NB4 (cell line): ENCODE results near the gene SH3PXD2A.

Experiments used
- DNase-seq: peaks from one replicate; pipeline ENCODE4 v3.0.0; 2010; ENCODE audit warnings: low read depth
- H3K4me3 ChIP-seq: one replicate; pipeline ENCODE4 v1.5.1; 2011; ENCODE audit warnings: mild to moderate bottlenecking, low read depth, low read length, moderate library complexity
- MYC ChIP-seq: IDR thresholded peaks from 2 replicates; pipeline ENCODE4 v1.6.1; 2011; ENCODE audit warnings: low read depth, low read length
- POLR2A ChIP-seq: IDR thresholded peaks from 2 replicates; pipeline ENCODE4 v1.6.1; 2011; ENCODE audit warnings: mild to moderate bottlenecking; ENCODE audit not compliant: insufficient read length; ENCODE audit errors: extremely low read depth
- TF ChIP-seq, protein P1 (sequence below): IDR thresholded peaks from 2 replicates; pipeline ENCODE4 v1.6.1; 2011; ENCODE audit warnings: low read depth, low read length
- TF ChIP-seq, protein P2 (sequence below): IDR thresholded peaks from one replicate; pipeline ENCODE4 v1.5.1; 2012; ENCODE audit warnings: low read depth, low read length

SH3PXD2A gene

DNA sequence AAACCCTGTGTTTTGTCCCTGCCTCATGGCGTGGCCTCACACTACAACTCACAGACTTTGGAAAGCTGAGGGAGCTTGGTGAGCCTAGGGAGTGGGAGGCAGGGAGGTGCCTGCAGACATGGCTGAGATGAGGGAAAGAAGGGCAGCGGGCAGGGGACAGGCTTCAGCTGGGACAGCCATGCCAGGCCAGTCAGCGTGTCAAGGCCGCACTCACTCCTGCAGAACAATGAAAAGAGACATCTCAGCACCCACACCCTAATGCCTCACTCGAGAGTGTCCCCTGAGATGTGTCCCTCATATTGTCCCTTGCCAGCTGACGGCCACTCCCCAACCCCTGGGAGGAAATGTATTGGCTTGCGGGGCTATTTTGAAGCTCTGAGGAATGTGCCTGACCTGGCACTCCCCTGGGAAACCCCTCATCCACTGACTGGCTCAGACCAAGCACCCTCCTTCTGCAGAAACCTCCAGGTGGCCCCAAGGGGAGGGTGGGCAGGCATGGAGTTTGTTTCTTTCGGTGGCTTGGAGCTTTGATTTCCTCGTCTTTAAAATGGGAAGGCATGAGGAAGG lies 31.6 kb downstream of the SH3PXD2A start:
- TF ChIP-seq POLR2A = no peak
- no peak for TF ChIP-seq MYC
- TF ChIP-seq, protein P1, sequence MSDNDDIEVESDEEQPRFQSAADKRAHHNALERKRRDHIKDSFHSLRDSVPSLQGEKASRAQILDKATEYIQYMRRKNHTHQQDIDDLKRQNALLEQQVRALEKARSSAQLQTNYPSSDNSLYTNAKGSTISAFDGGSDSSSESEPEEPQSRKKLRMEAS = no peak
- TF ChIP-seq, protein P2, sequence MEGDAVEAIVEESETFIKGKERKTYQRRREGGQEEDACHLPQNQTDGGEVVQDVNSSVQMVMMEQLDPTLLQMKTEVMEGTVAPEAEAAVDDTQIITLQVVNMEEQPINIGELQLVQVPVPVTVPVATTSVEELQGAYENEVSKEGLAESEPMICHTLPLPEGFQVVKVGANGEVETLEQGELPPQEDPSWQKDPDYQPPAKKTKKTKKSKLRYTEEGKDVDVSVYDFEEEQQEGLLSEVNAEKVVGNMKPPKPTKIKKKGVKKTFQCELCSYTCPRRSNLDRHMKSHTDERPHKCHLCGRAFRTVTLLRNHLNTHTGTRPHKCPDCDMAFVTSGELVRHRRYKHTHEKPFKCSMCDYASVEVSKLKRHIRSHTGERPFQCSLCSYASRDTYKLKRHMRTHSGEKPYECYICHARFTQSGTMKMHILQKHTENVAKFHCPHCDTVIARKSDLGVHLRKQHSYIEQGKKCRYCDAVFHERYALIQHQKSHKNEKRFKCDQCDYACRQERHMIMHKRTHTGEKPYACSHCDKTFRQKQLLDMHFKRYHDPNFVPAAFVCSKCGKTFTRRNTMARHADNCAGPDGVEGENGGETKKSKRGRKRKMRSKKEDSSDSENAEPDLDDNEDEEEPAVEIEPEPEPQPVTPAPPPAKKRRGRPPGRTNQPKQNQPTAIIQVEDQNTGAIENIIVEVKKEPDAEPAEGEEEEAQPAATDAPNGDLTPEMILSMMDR = no peak
- H3K4me3 ChIP-seq = no peak overlapping the region
- DNase-seq = no peak

DNA sequence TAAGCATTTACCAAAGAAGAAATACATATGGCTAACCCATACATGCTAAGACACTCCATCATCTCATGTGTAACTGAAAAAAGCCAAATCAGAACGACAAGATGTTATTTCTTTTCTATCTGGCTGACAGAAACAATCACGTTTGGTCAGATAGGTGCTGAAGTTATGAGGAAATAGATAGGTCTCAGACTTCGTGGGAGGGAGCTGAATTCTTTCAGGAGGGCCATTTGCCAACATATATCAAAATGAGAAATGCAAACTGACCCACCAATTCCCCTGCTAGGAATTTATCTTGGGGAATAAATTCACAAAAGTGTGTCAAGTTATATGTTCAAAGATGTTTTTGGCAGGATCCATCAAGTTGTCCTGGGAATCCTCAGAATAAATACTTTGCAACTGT lies 32.6 kb downstream of the SH3PXD2A start:
- H3K4me3 ChIP-seq = no peak overlapping the region
- no peak for DNase-seq
- TF ChIP-seq MYC (no peak), POLR2A (no peak)
- TF ChIP-seq, protein P1 = no peak
- TF ChIP-seq, protein P2 = no peak

DNA sequence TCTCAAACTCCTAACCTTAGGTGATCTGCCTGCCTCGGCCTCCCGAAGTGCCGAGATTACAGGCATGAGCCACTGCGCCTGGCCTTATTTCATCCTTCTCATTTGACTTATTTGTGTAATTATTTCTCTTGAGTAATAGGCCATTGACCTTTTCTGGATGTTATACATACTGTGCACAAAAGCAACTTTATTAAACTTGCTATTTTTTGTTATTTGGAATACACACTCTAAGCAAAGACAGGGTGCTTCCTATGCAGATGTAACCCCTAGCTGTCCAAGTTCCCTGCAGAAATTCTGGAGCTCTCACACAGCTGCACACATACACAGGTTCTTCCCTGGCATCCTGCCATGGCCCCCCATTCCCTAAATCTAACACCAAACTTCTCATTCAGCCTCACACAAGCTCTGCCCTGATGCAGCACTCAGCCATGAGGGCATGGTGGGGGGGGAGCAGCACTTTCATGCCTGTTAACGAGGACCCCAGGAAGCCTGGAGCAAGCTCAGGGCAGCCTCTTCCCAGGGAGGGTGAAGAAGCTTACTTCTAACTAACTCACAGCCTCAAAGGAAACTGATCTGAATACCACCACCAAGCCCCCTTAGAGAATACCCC lies 33.2 kb downstream of the SH3PXD2A start:
- no peak for DNase-seq
- no peak overlapping the region for H3K4me3 ChIP-seq
- TF ChIP-seq MYC (no peak), POLR2A (no peak)
- TF ChIP-seq, protein P2 = no peak
- TF ChIP-seq, protein P1 = no peak

DNA sequence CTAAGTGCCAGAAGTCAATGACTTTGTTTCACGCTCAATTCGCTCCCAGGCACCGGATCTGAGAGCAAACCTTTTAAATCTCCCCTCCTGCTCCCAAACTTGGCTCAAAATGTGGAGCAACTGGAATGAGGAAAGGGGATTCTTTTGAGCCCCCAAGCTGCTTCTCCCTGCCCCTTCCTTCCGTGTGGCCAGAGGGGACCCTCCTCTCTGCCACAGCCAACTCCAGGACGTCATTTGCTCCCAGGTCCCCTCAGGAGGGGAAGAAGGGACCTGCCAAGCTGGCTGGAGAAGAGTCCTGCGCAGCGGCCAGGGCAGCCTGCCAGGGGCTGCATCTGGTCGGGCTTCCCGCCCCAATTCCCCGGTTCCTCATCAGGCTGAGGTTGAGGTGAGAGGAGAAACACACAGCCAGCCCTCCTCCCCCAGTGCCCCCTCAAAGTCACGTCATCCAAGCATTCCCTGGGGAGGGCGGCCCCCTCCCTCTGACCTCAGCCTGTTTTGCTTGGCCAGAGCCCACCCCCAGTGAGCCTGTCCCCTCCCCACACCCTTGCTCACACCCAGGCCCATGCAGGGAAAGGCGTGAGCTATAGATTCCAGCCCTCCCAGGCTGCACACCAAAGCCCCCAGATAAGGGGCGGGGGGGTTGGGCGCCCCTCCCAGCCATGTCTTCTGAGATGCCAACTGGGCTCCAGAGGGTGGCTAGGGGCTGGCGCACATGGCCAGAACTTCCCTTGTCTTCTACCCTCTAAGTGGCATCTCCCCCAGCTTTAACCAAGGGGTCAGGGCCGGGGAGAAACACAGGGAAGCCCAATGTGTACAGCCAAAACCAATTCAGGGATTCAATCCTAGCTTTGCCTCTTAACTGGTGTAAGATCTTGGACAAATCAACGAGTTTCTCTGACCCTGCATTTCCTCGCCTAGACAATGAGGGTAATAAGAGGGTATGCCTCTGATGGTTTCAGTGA lies 35.0 kb downstream of the SH3PXD2A start:
- DNase-seq = no peak
- TF ChIP-seq, protein P1 = no peak
- TF ChIP-seq POLR2A = no peak
- no peak for TF ChIP-seq MYC
- TF ChIP-seq, protein P2 = no peak
- H3K4me3 ChIP-seq = no peak overlapping the region

DNA sequence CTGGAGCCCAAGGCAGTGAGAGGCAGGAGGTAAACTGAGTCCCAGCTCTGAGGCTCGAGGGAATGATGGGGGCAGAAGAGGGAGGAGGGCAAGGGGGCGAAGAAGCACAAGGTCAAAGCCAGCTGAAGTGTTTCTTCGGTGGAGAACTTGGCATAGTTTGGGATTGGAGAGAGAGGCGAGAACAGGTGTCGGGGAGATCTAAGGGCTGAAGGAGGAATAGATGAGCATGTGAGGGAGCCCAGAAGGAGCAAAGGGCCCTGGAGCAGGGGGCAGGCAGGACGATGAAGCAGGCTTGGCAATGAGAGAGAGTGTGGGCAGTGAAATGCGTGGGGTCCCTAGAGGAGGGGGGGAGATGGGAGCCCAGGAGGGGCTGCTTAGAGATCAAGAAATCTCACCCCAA lies 35.9 kb downstream of the SH3PXD2A start:
- no peak overlapping the region for H3K4me3 ChIP-seq
- DNase-seq = no peak
- no peak for TF ChIP-seq MYC
- TF ChIP-seq, protein P1 = no peak
- TF ChIP-seq POLR2A = no peak
- TF ChIP-seq, protein P2 = no peak
